Measurements from ENCODE around the gene SIGLEC8.
"Not testable (repeated sequence)": the region's sequence is repeated elsewhere in the genome, so short reads cannot be mapped to it uniquely, and the experiment has no call there.

SIGLEC8 gene

DNA sequence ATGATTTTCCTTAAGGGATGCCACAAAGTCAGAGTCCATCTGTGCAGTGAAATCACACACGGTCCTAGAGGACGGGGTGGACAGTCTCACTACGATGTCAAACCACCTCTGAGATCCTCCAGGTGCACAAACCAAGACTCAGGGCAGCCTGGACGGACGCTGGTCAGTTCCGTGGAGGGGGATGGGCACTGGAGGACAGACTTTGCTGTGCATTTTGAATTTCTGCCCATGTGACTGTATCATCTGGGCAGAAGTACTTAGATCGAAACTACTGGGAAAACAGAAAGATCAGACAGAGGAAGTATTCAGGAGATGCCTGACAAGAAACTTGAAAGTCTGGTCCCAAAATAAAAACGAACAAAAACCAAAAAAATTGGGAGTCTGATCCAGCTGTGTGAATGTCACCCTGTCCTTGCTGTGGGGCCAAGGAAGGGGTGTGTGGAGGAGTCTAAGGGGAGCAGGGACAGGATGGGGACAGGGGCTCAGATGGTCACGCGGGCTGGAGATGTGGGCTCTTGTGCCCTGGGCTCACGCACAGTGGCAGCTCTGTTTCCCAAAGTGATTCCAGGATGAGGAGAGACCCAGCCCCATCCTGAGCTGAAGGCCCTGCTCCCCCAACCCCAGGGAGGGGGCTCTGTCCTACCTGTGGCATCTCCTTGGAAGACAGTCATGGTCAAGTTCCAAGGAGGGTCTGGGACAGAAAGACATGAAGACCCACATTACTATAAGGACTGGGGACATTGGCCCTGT is 1.5 kb downstream of the SIGLEC8 start:
- H3K27ac ChIP-seq = no peak overlapping the region
- TF ChIP-seq, protein P1, sequence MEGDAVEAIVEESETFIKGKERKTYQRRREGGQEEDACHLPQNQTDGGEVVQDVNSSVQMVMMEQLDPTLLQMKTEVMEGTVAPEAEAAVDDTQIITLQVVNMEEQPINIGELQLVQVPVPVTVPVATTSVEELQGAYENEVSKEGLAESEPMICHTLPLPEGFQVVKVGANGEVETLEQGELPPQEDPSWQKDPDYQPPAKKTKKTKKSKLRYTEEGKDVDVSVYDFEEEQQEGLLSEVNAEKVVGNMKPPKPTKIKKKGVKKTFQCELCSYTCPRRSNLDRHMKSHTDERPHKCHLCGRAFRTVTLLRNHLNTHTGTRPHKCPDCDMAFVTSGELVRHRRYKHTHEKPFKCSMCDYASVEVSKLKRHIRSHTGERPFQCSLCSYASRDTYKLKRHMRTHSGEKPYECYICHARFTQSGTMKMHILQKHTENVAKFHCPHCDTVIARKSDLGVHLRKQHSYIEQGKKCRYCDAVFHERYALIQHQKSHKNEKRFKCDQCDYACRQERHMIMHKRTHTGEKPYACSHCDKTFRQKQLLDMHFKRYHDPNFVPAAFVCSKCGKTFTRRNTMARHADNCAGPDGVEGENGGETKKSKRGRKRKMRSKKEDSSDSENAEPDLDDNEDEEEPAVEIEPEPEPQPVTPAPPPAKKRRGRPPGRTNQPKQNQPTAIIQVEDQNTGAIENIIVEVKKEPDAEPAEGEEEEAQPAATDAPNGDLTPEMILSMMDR (IDR thresholded peaks at IDR 0.05) = no peak
- TF ChIP-seq ZFX (IDR thresholded peaks at IDR 0.05; ENCODE audit: borderline replicate concordance) = no peak

GRCh38 chr19:51450730-51451307 is 7.4 kb downstream of the SIGLEC8 start:
- no peak for TF ChIP-seq ZFX (IDR thresholded peaks at IDR 0.05; ENCODE audit: borderline replicate concordance)
- TF ChIP-seq, protein P1 (IDR thresholded peaks at IDR 0.05) = no peak
- H3K27ac ChIP-seq = no peak overlapping the region

DNA sequence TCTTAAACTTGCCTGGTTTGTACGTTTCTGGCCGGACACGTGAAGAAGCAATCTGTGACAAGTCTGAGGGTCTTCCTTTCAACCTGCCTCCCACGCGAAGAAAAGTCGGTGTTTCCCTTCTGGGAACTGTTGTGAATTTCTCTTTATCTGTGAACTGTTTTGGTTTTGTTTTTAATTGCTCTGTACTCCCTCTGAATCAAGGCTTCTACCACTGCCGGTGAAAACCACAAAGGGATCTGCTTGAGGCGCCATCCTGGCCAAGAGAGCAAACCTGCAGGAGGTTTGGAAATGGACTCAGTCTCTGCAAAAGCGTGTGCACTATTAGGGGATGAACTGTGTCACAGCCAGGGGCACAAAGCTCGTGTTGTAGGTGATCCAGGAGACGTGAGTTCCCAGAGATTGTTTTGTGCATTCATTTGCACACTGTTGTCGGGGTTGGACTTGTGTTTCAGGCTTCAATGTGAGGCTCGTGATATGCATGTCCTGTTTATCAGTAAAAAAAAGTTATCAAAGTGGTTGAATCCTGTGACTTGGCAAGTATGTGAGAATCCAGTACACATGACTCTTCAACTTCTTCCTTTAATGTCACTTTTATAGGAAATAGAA is 9.7 kb downstream of the SIGLEC8 start:
- TF ChIP-seq, protein P1 (IDR thresholded peaks at IDR 0.05) = no peak
- TF ChIP-seq ZFX (IDR thresholded peaks at IDR 0.05; ENCODE audit: borderline replicate concordance) = no peak
- no peak overlapping the region for H3K27ac ChIP-seq

- TF ChIP-seq, protein P1 (IDR thresholded peaks at IDR 0.05) = no peak
- TF ChIP-seq ZFX (IDR thresholded peaks at IDR 0.05; ENCODE audit: borderline replicate concordance) = no peak
- no peak overlapping the region for H3K27ac ChIP-seq
Measured at GRCh38 chr19:51448011-51448410, 10.2 kb downstream of the SIGLEC8 start.

DNA sequence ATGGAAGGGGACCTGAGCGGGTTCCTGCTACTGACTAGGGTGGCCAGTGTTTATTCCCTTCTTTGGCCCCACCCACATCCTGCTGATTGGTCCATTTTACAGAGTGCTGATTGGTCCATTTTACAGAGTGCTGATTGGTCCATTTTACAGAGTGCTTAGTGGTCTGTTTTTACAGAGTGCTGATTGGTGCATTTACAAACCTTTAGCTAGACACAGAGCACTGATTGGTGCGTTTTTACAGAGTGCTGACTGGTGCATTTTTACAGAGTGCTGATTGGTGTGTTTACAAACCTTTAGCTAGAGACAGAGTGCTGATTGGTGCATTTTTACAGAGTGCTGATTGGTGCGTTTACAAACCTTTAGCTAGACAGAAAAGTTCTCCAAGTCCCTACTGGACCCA is 10.7 kb downstream of the SIGLEC8 start:
- not testable (repeated sequence) for H3K27ac ChIP-seq

GRCh38 chr19:51441410-51442390 is 16.6 kb downstream of the SIGLEC8 start:
- TF ChIP-seq ZFX (IDR thresholded peaks at IDR 0.05; ENCODE audit: borderline replicate concordance) = no peak
- TF ChIP-seq, protein P1 (IDR thresholded peaks at IDR 0.05) = no peak
- no peak overlapping the region for H3K27ac ChIP-seq

GRCh38 chr19:51440846-51441409 is 17.3 kb downstream of the SIGLEC8 start:
- no peak overlapping the region for H3K27ac ChIP-seq
- TF ChIP-seq ZFX (IDR thresholded peaks at IDR 0.05; ENCODE audit: borderline replicate concordance) = no peak
- TF ChIP-seq, protein P1 (IDR thresholded peaks at IDR 0.05) = no peak

All from 22Rv1 (cell line).